ENCODE measurements around the gene ZNF398. TPM values are rescaled to one million over a fixed set of nuclear protein-coding genes. Genes with fewer than 3 reads are reported as not detected.

ZNF398 gene
- total and polyA plus RNA-seq, 2 of the 13 experiments (the other 11 are each of a cell fraction or from before 2014, with no cell fraction given) = 3.0 to 8.9 TPM

- TF ChIP-seq RFXAP (CRISPR knock-in tag; IDR thresholded peaks at IDR 0.05; ENCODE audit: borderline replicate concordance) (peak; percentile 12; the same call in 1 of the 2 replicates), ZNF724P (CRISPR knock-in tag; IDR thresholded peaks at IDR 0.05; ENCODE audit: borderline replicate concordance) (no peak), MYC (CRISPR knock-in tag; IDR thresholded peaks at IDR 0.05; ENCODE audit: borderline replicate concordance) (peak; percentile 65; the same call in 1 of the 2 replicates), ZC3H4 (CRISPR knock-in tag; IDR thresholded peaks at IDR 0.05; ENCODE audit: borderline replicate concordance) (no peak), GRHL1 (CRISPR knock-in tag; conservative IDR thresholded peaks at IDR 0.05) (no peak), HOMEZ (CRISPR knock-in tag; IDR thresholded peaks at IDR 0.05; ENCODE audit: low read depth) (no peak), SALL2 (CRISPR knock-in tag; IDR thresholded peaks at IDR 0.05) (no peak; the same call in 1 of the 2 replicates), HOXA3 (CRISPR knock-in tag; IDR thresholded peaks at IDR 0.05) (peak; percentile 23; the same call in 1 of the 2 replicates), ZNF101 (CRISPR knock-in tag; IDR thresholded peaks at IDR 0.05; ENCODE audit: borderline replicate concordance, low read depth) (no peak), NFIB (CRISPR knock-in tag; IDR thresholded peaks at IDR 0.05; ENCODE audit: borderline replicate concordance) (no peak), ZBTB20 (CRISPR knock-in tag; IDR thresholded peaks at IDR 0.05; ENCODE audit: borderline replicate concordance, low read depth) (no peak), ZNF33B (CRISPR knock-in tag; IDR thresholded peaks at IDR 0.05) (no peak), DMAP1 (CRISPR knock-in tag; IDR thresholded peaks at IDR 0.05) (no peak; the same call in 1 of the 2 replicates), ZNF652 (CRISPR knock-in tag; IDR thresholded peaks at IDR 0.05; ENCODE audit: borderline replicate concordance, low read depth) (no peak), ZNF550 (CRISPR knock-in tag; IDR thresholded peaks at IDR 0.05; ENCODE audit: borderline replicate concordance) (no peak), ZNF777 (CRISPR knock-in tag; IDR thresholded peaks at IDR 0.05) (0 out of 2 replicates have a peak, but pooled peaks have one; percentile 30)
- TF ChIP-seq, protein P1, sequence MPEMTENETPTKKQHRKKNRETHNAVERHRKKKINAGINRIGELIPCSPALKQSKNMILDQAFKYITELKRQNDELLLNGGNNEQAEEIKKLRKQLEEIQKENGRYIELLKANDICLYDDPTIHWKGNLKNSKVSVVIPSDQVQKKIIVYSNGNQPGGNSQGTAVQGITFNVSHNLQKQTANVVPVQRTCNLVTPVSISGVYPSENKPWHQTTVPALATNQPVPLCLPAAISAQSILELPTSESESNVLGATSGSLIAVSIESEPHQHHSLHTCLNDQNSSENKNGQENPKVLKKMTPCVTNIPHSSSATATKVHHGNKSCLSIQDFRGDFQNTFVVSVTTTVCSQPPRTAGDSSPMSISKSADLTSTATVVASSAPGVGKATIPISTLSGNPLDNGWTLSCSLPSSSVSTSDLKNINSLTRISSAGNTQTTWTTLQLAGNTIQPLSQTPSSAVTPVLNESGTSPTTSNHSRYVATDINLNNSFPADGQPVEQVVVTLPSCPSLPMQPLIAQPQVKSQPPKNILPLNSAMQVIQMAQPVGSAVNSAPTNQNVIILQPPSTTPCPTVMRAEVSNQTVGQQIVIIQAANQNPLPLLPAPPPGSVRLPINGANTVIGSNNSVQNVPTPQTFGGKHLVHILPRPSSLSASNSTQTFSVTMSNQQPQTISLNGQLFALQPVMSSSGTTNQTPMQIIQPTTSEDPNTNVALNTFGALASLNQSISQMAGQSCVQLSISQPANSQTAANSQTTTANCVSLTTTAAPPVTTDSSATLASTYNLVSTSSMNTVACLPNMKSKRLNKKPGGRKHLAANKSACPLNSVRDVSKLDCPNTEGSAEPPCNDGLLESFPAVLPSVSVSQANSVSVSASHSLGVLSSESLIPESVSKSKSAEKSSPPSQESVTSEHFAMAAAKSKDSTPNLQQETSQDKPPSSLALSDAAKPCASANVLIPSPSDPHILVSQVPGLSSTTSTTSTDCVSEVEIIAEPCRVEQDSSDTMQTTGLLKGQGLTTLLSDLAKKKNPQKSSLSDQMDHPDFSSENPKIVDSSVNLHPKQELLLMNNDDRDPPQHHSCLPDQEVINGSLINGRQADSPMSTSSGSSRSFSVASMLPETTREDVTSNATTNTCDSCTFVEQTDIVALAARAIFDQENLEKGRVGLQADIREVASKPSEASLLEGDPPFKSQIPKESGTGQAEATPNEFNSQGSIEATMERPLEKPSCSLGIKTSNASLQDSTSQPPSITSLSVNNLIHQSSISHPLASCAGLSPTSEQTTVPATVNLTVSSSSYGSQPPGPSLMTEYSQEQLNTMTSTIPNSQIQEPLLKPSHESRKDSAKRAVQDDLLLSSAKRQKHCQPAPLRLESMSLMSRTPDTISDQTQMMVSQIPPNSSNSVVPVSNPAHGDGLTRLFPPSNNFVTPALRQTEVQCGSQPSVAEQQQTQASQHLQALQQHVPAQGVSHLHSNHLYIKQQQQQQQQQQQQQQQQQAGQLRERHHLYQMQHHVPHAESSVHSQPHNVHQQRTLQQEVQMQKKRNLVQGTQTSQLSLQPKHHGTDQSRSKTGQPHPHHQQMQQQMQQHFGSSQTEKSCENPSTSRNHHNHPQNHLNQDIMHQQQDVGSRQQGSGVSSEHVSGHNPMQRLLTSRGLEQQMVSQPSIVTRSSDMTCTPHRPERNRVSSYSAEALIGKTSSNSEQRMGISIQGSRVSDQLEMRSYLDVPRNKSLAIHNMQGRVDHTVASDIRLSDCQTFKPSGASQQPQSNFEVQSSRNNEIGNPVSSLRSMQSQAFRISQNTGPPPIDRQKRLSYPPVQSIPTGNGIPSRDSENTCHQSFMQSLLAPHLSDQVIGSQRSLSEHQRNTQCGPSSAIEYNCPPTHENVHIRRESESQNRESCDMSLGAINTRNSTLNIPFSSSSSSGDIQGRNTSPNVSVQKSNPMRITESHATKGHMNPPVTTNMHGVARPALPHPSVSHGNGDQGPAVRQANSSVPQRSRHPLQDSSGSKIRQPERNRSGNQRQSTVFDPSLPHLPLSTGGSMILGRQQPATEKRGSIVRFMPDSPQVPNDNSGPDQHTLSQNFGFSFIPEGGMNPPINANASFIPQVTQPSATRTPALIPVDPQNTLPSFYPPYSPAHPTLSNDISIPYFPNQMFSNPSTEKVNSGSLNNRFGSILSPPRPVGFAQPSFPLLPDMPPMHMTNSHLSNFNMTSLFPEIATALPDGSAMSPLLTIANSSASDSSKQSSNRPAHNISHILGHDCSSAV (CRISPR knock-in tag; IDR thresholded peaks at IDR 0.05; ENCODE audit: borderline replicate concordance) = no peak
These were observed 750 bp downstream of the ZNF398 start (continued) for GRCh38 chr7:149147752-149148653.
